HG03521 (cell line): Measurements from ENCODE around the gene DAPK3.
"Not testable (repeated sequence)": the region's sequence is repeated elsewhere in the genome, so short reads cannot be mapped to it uniquely, and the experiment has no call there.

Experiments used
- ATAC-seq: cut with Tn5 transposase; IDR thresholded peaks from one replicate; pipeline ENCODE4 v1.9.1; 2021; ENCODE audit warnings: mild to moderate bottlenecking, moderate library complexity; ENCODE audit not compliant: unreplicated experiment

The DAPK3 gene

DNA sequence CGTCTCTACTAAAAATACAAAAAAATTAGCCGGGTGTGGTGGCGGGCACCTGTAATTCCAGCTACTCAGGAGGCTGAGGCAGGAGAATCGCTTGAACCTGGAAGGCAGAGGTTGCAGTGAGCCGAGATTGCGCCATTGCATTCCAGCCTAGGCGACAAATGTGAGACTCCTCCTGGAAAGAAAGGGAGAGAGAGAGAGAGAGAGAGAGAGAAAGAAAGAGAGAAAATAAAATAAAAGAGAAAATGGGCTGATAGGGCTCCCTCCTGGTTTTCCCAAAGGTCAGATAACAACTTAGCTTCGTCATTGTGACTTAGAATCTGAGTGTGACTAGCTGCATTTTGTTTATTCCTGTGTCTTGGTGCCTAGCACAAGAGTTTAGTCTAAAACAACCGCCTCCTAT, 34.5 kb upstream of the DAPK3 start:
- ATAC-seq: not testable (repeated sequence)

- ATAC-seq: not testable (repeated sequence)
These were observed 29.9 kb upstream of the DAPK3 start for GRCh38 chr19:4000798-4001197.

- not testable (repeated sequence) for ATAC-seq
These were observed 27.9 kb upstream of the DAPK3 start for GRCh38 chr19:3998667-3999412.

- no peak for ATAC-seq
These were observed 24.7 kb upstream of the DAPK3 start for GRCh38 chr19:3995607-3996006.

DNA sequence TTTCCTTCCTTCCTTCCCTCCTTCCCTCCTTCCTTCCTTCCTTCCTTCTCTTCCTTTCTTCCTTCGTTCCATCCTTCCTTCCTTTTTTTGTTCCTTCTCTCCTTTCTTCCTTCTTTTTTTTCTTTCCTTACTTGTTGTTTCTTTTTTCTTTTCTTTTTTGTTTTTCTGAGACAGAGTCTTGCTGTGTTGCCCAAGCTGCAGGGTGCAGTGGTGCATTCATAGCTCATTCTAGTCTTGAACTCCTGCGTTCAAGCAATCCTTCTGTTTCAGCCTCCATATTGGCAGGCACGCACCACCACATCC, 19.9 kb upstream of the DAPK3 start:
- ATAC-seq: no peak

GRCh38 chr19:3987619-3988371, 16.9 kb upstream of the DAPK3 start:
- ATAC-seq: peak; percentile 41

GRCh38 chr19:3986260-3987041, 15.6 kb upstream of the DAPK3 start:
- no peak for ATAC-seq

DNA sequence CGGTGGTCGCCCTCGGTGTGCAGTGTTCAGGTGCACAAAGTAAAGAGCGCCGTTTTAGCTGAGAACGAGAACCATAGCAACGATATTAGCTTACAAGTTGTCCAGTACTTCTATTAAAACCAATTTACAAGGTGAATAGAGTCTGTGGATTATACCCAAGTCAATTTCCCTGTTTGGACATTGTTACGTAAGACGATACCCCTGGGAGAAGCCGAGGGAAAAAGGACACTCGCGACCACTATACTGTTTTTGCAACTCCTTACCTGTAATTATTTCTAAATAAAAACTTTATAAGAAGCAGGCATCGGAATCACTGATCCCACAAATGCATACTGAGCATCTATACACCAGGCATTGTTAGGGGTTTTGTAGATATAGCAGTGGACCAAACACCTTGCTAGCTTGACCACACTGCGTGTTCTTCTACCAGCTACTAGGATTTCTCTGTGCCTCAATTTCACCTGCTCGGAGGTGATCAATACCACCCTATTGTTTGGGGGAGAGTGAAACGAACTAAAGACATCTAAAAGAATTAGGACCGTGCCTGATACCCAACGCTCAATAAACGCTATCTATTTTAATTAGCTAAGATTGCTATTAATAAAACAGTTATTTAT, 14.9 kb upstream of the DAPK3 start:
- ATAC-seq: no peak

GRCh38 chr19:3984908-3985642, 14.2 kb upstream of the DAPK3 start, which contains the start of gene EEF2:
Gene EEF2 (minus strand): TSS chr19:3985463. CDS start chr19:3985380, 83 bp downstream.
- peak; percentile 61 for ATAC-seq

DNA sequence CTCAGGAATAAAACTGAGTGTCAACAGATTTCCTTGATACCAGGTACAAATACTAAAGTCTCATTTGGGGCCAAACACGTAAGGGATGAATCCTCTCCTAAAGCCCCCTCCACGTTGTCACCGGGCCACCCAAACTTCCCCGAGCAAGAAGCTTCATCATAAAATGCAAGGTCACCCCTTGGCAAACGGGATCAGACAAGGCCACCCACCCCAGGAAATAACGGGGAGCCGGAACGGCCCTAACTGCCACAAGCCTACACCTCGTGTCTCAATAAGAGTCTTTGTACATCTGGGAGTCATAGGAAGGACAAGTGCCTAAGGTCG, 13.6 kb upstream of the DAPK3 start:
- no peak for ATAC-seq

DNA sequence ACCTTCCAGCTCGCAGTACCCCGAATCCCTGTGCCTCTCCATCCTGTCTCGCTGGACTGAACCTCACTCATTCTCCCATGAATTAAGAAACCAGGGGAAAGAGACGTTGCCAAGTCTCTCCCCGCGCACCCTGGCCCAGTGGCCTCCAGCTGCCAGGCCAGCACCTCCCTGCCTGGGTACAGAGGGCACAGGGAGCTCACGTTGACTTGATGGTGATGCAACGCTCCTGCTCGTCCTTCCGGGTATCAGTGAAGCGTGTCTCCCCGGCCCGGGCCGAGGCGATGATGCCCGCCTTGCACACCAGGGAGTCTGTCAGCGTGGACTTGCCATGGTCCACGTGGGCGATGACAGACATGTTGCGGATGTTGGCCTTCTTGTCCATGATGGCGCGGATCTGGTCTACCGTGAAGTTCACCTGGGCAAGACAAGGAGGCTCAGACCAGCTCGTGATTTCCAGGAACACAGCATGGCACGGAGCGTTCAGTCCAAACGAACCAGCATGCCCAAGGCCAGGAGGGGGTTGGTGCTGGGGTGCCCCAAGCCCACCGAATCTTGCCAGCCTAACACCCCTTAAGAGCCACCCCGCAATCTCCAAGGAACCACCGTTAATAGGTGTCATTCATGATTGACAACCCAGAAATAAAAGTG, 13.2 kb upstream of the DAPK3 start:
- no peak for ATAC-seq

DNA sequence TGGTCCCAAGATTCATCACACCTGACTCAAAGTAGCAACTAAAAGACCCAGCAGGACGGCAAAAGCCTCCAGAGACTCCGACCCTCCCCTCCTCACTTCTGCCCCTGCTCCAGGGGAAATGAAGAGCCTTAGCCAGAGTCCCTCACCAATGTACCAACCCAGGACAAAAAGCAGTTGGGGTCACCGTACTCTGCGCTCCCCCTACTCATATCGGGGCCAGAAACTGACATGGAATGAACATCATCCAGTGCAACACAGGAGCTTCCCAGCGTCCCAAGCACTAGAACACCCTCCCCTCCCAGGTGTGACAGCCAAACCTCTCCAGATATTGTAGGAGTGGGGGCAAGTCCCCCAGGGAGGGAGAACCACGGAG, 12.6 kb upstream of the DAPK3 start:
- no peak for ATAC-seq

DNA sequence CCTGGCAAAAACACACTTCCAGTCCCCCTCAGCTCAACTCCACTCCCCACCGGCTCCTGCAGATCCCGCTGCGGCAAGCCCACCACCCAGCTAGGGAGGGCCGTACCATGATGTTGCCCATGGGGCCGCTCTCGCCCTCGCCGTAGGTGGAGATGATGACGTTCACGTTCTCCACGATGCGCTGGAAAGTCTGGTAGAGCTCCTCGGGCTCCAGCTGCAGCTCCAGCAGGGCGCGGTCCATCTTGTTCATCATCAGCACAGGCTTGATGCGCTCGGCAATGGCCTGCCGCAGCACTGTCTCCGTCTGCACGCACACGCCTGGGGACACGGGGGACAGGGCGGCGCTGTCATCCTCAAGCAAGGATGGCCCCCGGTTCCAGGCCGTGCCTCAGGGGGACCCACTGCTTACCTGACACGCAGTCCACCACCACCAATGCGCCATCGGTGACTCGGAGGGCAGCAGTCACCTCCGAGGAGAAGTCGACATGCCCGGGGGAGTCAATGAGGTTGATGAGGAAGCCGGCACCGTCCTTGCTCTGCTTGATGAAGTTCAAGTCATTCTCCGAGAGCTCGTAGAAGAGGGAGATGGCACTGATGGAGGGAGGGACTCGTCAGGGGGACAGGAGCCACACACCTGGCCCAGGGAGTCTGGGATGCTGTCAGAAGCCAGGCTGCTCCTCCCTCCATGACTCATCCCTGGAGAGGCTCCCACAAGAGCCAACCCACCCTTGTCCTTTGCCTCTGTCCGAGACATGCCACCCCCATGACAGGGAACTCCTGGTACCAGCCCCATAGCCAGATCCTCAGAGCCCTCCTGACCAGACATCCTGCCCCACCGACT, 12.0 kb upstream of the DAPK3 start:
- no peak for ATAC-seq

GRCh38 chr19:3981736-3982681, 11.1 kb upstream of the DAPK3 start:
- ATAC-seq: no peak

DNA sequence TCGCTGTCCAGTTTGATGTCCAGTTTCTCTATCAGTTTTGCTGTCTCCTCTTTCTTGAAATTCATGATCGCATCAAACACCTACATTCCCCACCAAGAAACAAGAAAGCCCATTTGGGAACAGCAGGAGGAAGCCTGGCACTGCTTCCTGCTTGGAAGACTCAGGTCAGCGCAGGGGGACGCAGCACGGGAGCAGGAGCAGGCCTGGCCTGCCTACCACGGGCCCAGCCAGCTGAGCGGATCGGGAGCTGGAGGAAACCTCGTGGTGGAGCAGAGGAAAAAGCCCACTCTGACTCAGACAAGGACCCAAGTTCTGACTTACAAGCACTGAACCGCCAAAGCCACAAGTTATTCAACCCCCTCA, 10.5 kb upstream of the DAPK3 start:
- ATAC-seq: no peak

GRCh38 chr19:3980353-3981251, 9.7 kb upstream of the DAPK3 start:
- ATAC-seq: no peak

DNA sequence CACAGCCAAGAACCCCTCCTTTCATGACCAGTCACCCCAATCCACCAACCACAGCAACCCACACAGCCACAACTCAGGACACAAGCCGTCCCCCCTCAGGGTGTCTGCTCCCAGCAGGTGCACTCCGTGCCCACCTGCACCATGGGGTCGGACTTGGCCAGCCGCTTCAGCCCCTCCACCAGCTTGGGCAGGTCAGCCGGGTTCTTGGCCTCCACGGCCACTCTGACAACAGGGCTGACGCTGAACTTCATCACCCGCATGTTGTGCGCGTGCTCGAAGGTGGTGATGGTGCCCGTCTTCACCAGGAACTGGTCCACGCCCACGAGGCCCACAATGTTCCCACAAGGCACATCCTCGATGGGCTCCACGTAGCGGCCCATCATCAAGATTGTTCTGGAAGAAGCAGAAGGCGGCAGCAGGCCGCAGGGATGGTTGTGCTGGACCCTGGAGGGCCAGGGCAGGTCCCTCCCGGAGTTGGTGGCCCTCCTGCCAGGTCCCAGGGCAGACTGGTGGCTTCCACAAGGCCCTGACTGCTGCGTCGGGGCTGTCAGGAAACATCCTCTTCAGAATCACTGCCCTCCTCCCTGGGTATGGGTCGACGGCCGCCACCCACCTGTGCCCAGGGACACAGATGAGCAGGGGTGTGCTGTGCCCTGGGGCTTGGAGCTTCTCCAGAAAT, 8.9 kb upstream of the DAPK3 start:
- no peak for ATAC-seq
